ENCODE measurements around the gene NRIP1.
"Not testable (repeated sequence)": the region's sequence is repeated elsewhere in the genome, so short reads cannot be mapped to it uniquely, and the experiment has no call there.

NRIP1 gene

GRCh38 chr21:15039607-15040299 lies 25.0 kb downstream of the NRIP1 start:
- no peak for DNase-seq (ENCODE audit: low read depth in 2 of 2)

GRCh38 chr21:15037900-15038293 lies 26.9 kb downstream of the NRIP1 start:
- no peak for DNase-seq (ENCODE audit: low read depth in 2 of 2)

- DNase-seq (ENCODE audit: low read depth in 2 of 2): no peak
Observed at GRCh38 chr21:15037095-15037899, 27.5 kb downstream of the NRIP1 start.

- DNase-seq (ENCODE audit: low read depth in 2 of 2): no peak
Observed at GRCh38 chr21:15036189-15036588, 28.6 kb downstream of the NRIP1 start.

GRCh38 chr21:15034126-15034853 lies 30.5 kb downstream of the NRIP1 start:
- DNase-seq (ENCODE audit: low read depth in 2 of 2): peak; percentile 51

GRCh38 chr21:15031790-15032357 lies 32.9 kb downstream of the NRIP1 start:
- no peak for DNase-seq (ENCODE audit: low read depth in 2 of 2)

- not testable (repeated sequence) for DNase-seq (ENCODE audit: low read depth in 2 of 2)
Observed at GRCh38 chr21:15031362-15031761, 33.4 kb downstream of the NRIP1 start.

- not testable (repeated sequence) for DNase-seq (ENCODE audit: low read depth in 2 of 2)
Observed at GRCh38 chr21:15030861-15031260, 33.9 kb downstream of the NRIP1 start.

GRCh38 chr21:15029077-15029476 lies 35.7 kb downstream of the NRIP1 start:
- no peak for DNase-seq (ENCODE audit: low read depth in 2 of 2)

- DNase-seq (ENCODE audit: low read depth in 2 of 2): no peak
Observed at GRCh38 chr21:15028186-15028585, 36.6 kb downstream of the NRIP1 start.

GRCh38 chr21:15027056-15027455 lies 37.7 kb downstream of the NRIP1 start:
- DNase-seq (ENCODE audit: low read depth in 2 of 2): no peak

GRCh38 chr21:15026370-15026769 lies 38.4 kb downstream of the NRIP1 start:
- DNase-seq (ENCODE audit: low read depth in 2 of 2): no peak

- DNase-seq (ENCODE audit: low read depth in 2 of 2): peak; percentile 64 to 68
Observed at GRCh38 chr21:15023776-15024175, 41.0 kb downstream of the NRIP1 start.

GRCh38 chr21:15022608-15023261 lies 42.1 kb downstream of the NRIP1 start:
- DNase-seq (ENCODE audit: low read depth in 2 of 2): peak; percentile 44 to 49

- no peak for DNase-seq (ENCODE audit: low read depth in 2 of 2)
Observed at GRCh38 chr21:15020797-15021196, 44.0 kb downstream of the NRIP1 start.

GRCh38 chr21:15018382-15018781 lies 46.4 kb downstream of the NRIP1 start:
- no peak for DNase-seq (ENCODE audit: low read depth in 2 of 2)

- peak; percentile 95 for DNase-seq (ENCODE audit: low read depth in 2 of 2)
Observed at GRCh38 chr21:15015622-15016471, 49.0 kb downstream of the NRIP1 start.

- DNase-seq (ENCODE audit: low read depth in 2 of 2): no peak
Observed at GRCh38 chr21:15014221-15014620, 50.6 kb downstream of the NRIP1 start.

GRCh38 chr21:15011967-15012366 lies 52.8 kb downstream of the NRIP1 start:
- no peak for DNase-seq (ENCODE audit: low read depth in 2 of 2)

GRCh38 chr21:15010645-15011044 lies 54.2 kb downstream of the NRIP1 start:
- DNase-seq (ENCODE audit: low read depth in 2 of 2): no peak

Measured in fibroblast of skin of left quadriceps (primary cell).